Right atrium auricular region (tissue), 2 donors: ENCODE measurements around the gene PURA. TPM values are rescaled to one million over a fixed set of nuclear protein-coding genes. Genes with fewer than 3 reads are reported as not detected.

Source experiments
- DNase-seq: peaks from one replicate; pipeline ENCODE4 v3.0.0-alpha.2; 2019; ENCODE audit warnings: low spot score
- H3K27ac ChIP-seq, 2 donors: fragments of 200-600 bp; sonication (generic); 1 replicate in 1 of 2; 2 replicates in 1 of 2; pipeline ENCODE4 v1.5.1; 2016 to 2019
- H3K27me3 ChIP-seq, 2 donors: fragments of 200-600 bp; sonication (generic); one replicate each; pipeline versions ENCODE4 v1.5.1 to v1.6.0; 2017 to 2019
- H3K36me3 ChIP-seq: fragments of 200-600 bp; sonication (generic); one replicate; pipeline ENCODE4 v1.5.1; 2016
- H3K4me1 ChIP-seq, 2 donors: fragments of 200-600 bp; sonication (generic); one replicate each; pipeline versions ENCODE4 v1.5.1 to v1.6.0; 2017 to 2019
- H3K4me3 ChIP-seq, 2 donors: fragments of 200-600 bp; sonication (generic); 1 replicate in 1 of 2; 2 replicates in 1 of 2; pipeline ENCODE4 v1.5.1; 2017 to 2019; ENCODE audit warnings: mild to moderate bottlenecking in 1 of 2, moderate library complexity in 1 of 2
- H3K9me3 ChIP-seq, 2 donors: fragments of 200-600 bp; sonication (generic); one replicate each; pipeline ENCODE4 v1.5.1; 2019
- total RNA-seq, 2 donors: library from RNA; depleted of rRNA; stranded (reverse); fragments of >200 nt; gene quantifications; one replicate each; pipeline ENCODE4 v1.1.0, GENCODE V29; 2016
- TF ChIP-seq, protein P1 (sequence below), 2 donors: fragments of 200-600 bp; sonication (generic); IDR thresholded peaks; one replicate each; pipeline ENCODE4 v1.5.1; 2019; ENCODE audit warnings: antibody characterized with exemption in 2 of 2

Gene PURA
- total RNA-seq, 2 donors from 2014 or later = 23.9 to 25.1 TPM

DNA sequence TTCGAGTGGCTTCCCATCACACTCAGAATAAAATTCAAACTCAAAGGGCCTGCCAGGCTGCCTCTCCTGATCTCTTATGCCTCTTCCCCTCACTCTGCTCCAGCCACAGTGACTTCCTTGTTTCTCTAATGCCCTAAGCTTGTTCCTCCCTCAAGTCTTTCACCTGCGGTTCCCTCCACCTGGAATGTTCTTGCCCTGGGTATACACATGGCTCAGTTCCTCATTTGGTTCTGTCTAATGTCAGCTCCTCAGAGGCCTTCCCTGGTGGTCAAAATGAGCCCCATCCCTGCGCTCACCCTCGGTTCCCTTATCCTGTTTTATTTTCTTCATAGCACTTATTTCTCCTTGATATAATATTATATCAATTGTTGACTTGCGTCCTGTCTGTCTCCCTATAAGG, 48.4 kb downstream of the PURA start:
- TF ChIP-seq, protein P1, sequence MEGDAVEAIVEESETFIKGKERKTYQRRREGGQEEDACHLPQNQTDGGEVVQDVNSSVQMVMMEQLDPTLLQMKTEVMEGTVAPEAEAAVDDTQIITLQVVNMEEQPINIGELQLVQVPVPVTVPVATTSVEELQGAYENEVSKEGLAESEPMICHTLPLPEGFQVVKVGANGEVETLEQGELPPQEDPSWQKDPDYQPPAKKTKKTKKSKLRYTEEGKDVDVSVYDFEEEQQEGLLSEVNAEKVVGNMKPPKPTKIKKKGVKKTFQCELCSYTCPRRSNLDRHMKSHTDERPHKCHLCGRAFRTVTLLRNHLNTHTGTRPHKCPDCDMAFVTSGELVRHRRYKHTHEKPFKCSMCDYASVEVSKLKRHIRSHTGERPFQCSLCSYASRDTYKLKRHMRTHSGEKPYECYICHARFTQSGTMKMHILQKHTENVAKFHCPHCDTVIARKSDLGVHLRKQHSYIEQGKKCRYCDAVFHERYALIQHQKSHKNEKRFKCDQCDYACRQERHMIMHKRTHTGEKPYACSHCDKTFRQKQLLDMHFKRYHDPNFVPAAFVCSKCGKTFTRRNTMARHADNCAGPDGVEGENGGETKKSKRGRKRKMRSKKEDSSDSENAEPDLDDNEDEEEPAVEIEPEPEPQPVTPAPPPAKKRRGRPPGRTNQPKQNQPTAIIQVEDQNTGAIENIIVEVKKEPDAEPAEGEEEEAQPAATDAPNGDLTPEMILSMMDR (IDR thresholded peaks at IDR 0.05) = no peak
- H3K27me3 ChIP-seq = no peaks in the 10 kb centered on the region
- H3K9me3 ChIP-seq = no peaks in the 10 kb centered on the region
- H3K4me1 ChIP-seq = peaks cover 0 to 13% of the 10 kb centered on the region in 2 donors
- H3K4me3 ChIP-seq = no peak overlapping the region
- H3K27ac ChIP-seq = no peak overlapping the region
- no peak for DNase-seq
- no peaks in the 10 kb centered on the region for H3K36me3 ChIP-seq

DNA sequence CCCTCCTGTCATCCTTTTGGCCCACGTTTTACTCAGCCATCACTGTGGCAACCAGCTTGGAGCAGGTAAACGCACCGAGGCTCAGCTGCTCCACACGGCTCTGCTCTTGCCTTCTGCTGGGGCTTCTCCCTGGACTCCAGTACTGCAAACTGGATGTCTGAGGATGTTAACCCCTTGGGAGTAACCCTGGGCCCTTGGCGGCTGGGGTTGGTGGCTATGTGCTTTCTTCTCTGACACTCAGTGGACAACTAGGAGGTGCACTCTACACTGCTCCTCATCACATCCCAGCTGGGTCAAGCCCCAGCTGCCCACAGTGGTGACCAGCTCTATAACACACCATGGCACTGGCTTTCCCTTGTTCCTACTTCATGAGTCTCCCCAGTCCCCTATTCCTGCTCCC, 48.9 kb downstream of the PURA start:
- H3K9me3 ChIP-seq = no peaks in the 10 kb centered on the region
- DNase-seq = no peak

DNA sequence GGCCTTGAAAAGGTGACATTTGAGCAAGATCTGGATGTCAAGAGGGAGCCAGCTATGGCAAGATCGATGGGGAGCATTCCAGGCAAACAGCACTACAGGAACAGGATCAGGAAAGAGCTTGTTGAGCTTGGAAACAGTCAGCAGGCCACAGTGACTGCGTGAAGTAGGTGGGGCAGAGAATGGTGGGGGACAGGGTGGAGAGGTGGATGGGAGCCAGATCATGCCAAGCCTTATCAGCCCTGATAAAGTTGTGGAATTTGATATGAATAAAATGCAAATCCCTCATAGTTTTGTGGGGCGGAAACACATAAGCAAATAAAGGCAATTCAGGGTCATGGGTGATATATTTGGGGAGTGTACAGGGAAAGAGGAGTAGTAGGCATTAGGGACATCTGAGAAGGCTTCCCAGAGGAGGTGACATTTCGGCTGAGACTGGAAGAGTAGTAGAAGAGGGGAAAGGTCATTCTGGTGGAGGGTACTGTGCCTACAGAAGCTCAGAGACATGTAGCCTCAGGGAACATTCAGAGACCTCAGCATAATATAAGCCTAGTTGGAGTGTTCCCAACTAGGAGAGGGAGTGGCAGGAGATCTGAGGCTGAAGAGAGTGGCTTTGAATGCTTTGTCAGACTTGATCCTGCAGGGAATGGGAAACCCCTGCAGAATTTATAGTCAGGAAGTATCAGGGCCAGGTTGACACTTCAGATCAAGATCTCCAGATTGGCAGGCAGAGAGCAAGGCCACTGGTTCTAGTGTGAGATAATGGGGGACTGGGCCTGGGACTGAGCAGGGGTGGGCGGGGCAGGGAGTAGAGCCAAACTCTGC, 51.4 kb downstream of the PURA start:
- Histone ChIP-seq H3K27me3 (no peaks in the 10 kb centered on the region), H3K4me1 (peaks cover 0 to 9% of the 10 kb centered on the region in 2 donors), H3K4me3 (no peak overlapping the region), H3K36me3 (no peaks in the 10 kb centered on the region), H3K27ac (no peak overlapping the region), H3K9me3 (no peaks in the 10 kb centered on the region)
- TF ChIP-seq, protein P1 (IDR thresholded peaks at IDR 0.05) = no peak
- no peak for DNase-seq

More for the DNA sequence above, 48.9 kb downstream of the PURA start:
- Histone ChIP-seq H3K27me3 (no peaks in the 10 kb centered on the region), H3K36me3 (no peaks in the 10 kb centered on the region), H3K4me1 (peaks cover 0 to 9% of the 10 kb centered on the region in 2 donors), H3K27ac (no peak overlapping the region), H3K4me3 (no peak overlapping the region)
- TF ChIP-seq, protein P1 (IDR thresholded peaks at IDR 0.05) = no peak

DNA sequence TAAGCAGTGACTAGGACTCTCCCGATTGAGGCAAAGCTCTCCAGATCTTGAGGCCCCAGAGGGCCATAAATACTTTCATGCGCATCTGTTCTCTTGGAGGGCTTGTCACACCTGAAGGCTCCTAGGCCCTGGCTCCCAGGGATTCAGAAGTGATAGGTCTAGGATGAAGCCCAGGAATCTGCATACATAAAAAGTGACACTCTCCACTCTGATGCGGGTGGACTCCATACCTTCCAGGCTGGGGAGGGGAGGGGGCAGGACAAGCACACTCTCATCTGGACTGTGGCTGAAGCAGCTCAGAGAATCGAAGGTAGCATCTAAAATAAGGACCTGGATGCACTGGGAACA, 52.0 kb downstream of the PURA start:
- no peaks in the 10 kb centered on the region for H3K27me3 ChIP-seq
- no peaks in the 10 kb centered on the region for H3K9me3 ChIP-seq
- DNase-seq = no peak
- TF ChIP-seq, protein P1 (IDR thresholded peaks at IDR 0.05) = no peak
- H3K36me3 ChIP-seq = no peaks in the 10 kb centered on the region
- no peak overlapping the region for H3K27ac ChIP-seq
- no peak overlapping the region for H3K4me3 ChIP-seq
- H3K4me1 ChIP-seq = peaks cover 0 to 9% of the 10 kb centered on the region in 2 donors

DNA sequence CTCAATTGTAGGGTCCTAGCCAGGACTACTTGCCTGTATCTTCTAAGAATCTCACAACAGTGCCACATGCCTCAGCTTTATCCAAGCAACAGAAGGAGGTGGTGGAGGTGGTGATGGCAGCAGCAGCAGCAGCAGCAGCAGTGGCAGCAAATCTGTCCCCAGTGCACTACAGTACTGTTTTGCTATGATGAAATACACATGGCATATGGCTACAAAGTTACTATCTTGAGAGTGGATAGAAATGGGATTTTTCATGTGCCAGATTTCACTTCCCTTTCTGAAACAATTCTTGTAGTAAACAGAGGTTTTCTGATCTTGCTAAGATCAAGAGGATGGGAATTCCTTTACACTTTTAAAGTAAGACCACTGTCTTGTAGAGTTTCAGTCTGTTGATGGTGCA, 53.0 kb downstream of the PURA start:
- Histone ChIP-seq H3K9me3 (no peaks in the 10 kb centered on the region), H3K27ac (no peak overlapping the region), H3K27me3 (no peaks in the 10 kb centered on the region), H3K36me3 (no peaks in the 10 kb centered on the region), H3K4me3 (no peak overlapping the region), H3K4me1 (peaks cover 0 to 9% of the 10 kb centered on the region in 2 donors)
- DNase-seq = no peak
- TF ChIP-seq, protein P1 (IDR thresholded peaks at IDR 0.05) = no peak

DNA sequence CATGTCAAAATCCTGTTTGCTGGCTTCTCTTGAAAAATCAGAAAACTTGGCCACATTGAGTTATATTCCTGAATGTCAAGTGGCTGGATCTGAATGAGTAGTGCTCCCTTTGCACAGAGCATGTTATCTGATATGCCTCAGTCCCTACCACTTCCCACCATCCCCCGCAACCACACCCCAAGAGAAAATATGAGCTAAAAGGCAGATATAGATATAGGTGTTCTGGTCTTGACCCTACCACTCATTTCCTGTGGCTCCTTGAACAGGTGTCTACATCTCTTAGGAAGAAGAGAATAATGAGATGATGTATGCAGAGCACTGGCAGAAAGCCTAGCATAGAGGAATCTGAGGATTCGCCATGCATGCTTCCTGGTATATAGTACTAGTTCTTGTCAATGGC, 54.5 kb downstream of the PURA start:
- Histone ChIP-seq H3K4me3 (no peak overlapping the region), H3K36me3 (no peaks in the 10 kb centered on the region), H3K4me1 (peaks cover 0 to 9% of the 10 kb centered on the region in 2 donors), H3K27ac (no peak overlapping the region), H3K9me3 (no peaks in the 10 kb centered on the region), H3K27me3 (no peaks in the 10 kb centered on the region)
- DNase-seq = no peak
- TF ChIP-seq, protein P1 (IDR thresholded peaks at IDR 0.05) = no peak
